ENCODE data around the gene PSAP.

DNA sequence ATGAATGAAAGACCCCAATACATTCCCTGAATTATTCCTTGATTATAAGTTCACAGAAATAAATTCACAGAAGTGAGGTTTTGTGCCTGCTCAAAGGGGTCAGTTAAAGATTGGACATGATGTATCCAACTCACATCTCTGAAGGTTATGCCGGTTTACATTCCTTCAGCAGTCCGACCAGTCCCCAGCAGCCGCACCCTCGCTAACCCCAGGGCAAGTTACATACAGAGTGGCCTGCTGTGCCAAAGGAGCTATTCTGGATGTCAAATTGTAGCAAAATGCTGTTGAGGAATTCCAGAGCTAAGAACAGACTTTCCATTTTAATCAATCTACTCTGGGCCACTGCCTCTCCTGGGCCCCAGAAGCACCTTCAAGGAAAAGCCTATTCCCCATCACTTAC, 20.3 kb downstream of the PSAP start:
- TF ChIP-seq CREB1 (CRISPR knock-in tag; IDR thresholded peaks at IDR 0.05): no peak
- no peak for TF ChIP-seq EMX1 (CRISPR knock-in tag; IDR thresholded peaks at IDR 0.05)
- TF ChIP-seq NFE2L1 (CRISPR knock-in tag; IDR thresholded peaks at IDR 0.05): no peak
- no peak for TF ChIP-seq ZBTB21 (CRISPR knock-in tag; IDR thresholded peaks at IDR 0.05; ENCODE audit: borderline replicate concordance)
